Measurements from ENCODE around the gene DMAP1. TPM values are rescaled to one million over a fixed set of nuclear protein-coding genes. Genes with fewer than 3 reads are reported as not detected.

DMAP1 gene
- total RNA-seq, 3 donors from 2014 or later = 40.8 to 52.0 (median 44.0) TPM

DNA sequence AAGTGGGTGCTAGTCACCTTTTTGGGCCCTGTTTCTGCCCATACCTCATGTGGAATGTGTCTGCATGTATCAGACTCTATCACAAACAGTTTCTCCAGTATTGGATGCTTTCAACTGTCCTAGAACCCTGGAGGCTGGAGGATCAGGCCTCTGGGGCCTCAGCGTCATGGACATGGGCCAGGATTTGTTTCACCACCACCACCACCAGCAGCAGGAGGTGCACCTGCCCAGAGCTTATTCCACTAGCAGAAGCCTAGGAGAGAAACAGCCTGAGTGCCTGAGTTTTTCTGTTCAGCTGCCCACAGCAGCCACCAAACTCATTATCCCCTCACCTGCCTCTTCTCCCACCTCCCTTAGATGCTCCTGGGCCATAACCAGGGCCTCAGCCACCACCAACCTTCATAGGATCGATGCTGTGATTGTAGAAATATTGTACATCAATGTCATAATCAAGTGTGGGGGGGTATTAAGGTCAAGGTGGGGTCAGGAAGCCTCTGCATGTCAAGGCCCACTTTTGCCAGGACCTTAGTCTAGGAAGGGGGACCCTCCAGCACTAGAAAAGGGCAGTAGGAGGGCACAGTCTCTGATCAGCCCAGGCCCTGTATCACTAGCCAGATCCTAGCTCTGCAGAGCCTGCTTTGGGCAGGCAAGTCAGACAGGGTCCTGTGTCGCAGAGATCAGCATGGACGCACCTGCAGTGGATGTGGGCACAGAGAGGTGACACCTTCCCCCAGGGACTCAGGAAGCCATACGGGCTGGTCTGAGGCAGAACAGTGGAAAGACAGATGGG, 9.3 kb downstream of the DMAP1 start:
- no peak for DNase-seq
- ATAC-seq = no peak
- Histone ChIP-seq H3K9me3 (no peaks in the 10 kb centered on the region), H3K4me3 (no peak overlapping the region), H3K36me3 (ENCODE audit: low read depth) (no peaks in the 10 kb centered on the region), H3K4me1 (ENCODE audit: low read depth) (no peaks in the 10 kb centered on the region)
- TF ChIP-seq, protein P1, sequence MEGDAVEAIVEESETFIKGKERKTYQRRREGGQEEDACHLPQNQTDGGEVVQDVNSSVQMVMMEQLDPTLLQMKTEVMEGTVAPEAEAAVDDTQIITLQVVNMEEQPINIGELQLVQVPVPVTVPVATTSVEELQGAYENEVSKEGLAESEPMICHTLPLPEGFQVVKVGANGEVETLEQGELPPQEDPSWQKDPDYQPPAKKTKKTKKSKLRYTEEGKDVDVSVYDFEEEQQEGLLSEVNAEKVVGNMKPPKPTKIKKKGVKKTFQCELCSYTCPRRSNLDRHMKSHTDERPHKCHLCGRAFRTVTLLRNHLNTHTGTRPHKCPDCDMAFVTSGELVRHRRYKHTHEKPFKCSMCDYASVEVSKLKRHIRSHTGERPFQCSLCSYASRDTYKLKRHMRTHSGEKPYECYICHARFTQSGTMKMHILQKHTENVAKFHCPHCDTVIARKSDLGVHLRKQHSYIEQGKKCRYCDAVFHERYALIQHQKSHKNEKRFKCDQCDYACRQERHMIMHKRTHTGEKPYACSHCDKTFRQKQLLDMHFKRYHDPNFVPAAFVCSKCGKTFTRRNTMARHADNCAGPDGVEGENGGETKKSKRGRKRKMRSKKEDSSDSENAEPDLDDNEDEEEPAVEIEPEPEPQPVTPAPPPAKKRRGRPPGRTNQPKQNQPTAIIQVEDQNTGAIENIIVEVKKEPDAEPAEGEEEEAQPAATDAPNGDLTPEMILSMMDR (IDR thresholded peaks at IDR 0.05) = no peak
- intact Hi-C loops (cut with DNase I, micrococcal nuclease) = no loop called here

DNA sequence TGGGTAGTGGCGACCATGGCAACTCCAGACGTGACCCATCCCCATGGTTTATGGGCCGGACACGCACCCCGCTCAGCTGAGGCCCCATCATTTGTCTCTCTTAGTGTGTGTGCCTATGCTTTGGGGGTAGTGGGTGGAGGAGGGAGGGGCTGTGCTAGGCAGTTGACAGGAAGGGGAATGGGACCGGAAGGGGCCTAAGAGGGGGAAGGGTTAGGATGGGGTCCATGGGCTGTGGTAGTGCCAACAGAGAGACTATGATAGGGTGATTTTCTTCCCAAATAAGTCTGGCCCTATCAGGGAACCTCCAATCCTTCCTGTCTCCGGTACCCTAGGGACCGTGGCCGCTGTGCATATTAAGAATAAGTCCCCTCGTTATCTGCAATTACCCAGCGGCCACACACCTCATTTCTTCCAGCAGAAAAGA, 9.9 kb downstream of the DMAP1 start:
- TF ChIP-seq, protein P1 (IDR thresholded peaks at IDR 0.05) = no peak
- ATAC-seq = no peak
- Histone ChIP-seq H3K4me1 (ENCODE audit: low read depth) (no peaks in the 10 kb centered on the region), H3K4me3 (no peak overlapping the region), H3K9me3 (no peaks in the 10 kb centered on the region), H3K36me3 (ENCODE audit: low read depth) (no peaks in the 10 kb centered on the region)
- no peak for DNase-seq
- intact Hi-C loops (cut with DNase I, micrococcal nuclease) = no loop called here

DNA sequence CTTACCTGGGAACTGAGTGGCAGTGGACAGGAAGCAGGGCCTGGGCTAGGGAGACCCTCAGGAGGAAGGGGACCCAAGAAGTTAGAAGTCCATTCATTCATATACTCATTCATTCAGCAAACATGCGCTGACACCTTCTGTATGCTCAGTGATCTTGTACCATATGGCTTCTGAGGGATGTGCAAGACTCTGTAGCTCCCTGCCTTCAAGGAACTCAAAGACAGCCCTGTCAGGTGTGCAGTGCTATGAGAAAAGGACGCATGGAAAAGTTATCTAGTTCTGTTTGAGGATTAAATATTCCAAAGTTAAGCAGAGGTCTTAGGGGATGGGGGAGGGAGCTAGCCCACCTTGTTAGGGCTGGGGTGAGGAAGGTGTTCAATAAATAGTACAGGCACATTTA, 12.5 kb downstream of the DMAP1 start:
- intact Hi-C loops (cut with DNase I, micrococcal nuclease) = no loop called here
- no peak overlapping the region for H3K4me3 ChIP-seq
- H3K4me1 ChIP-seq (ENCODE audit: low read depth) = no peaks in the 10 kb centered on the region
- TF ChIP-seq, protein P1 (IDR thresholded peaks at IDR 0.05) = no peak
- DNase-seq = no peak
- no peaks in the 10 kb centered on the region for H3K36me3 ChIP-seq (ENCODE audit: low read depth)
- H3K9me3 ChIP-seq = no peaks in the 10 kb centered on the region
- no peak for ATAC-seq

DNA sequence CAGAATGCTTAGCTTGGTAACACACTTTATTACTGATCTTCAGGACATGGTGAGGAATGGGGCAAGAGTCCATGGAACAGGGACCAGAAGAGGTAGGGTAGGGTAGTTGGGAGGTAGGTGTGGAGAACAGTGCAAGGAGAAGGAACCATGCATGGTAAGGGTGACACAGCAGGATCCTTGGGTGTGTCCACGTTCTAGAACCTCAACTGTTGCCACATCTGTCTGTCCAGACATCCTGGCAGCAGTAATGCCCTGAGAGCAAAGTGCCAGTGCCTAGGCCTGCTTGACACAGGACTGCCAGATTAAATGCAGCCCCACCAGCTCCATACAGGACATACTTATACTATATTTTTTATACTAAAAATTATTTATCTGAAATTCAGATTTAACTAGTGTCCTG, 13.9 kb downstream of the DMAP1 start:
- ATAC-seq (peak; percentile 84), DNase-seq (no peak)
- intact Hi-C loops (cut with DNase I, micrococcal nuclease) = no loop called here
- Histone ChIP-seq H3K36me3 (ENCODE audit: low read depth) (no peaks in the 10 kb centered on the region), H3K9me3 (no peaks in the 10 kb centered on the region), H3K4me3 (no peak overlapping the region), H3K4me1 (ENCODE audit: low read depth) (no peaks in the 10 kb centered on the region)
- TF ChIP-seq, protein P1 (IDR thresholded peaks at IDR 0.05) = no peak

DNA sequence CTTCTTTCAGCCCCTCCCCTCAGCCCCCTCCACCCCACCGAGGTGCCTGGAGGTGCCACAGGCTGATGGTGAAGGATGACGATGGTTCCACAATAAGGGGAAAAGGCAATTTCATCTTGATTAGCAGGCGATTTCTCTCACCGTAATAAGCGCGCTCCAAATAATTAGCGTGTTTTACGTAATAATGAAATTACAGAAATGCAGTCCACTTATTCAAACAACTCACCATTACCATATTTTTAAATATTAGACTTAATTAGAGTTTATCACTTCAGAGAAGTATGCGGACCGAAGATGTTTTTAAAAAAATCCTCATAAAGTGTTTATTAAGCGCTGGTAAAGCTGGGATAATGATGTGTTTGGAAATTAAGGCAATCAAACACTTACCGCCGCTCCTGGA, 14.9 kb downstream of the DMAP1 start:
- DNase-seq = no peak
- no peak for ATAC-seq
- Histone ChIP-seq H3K4me3 (no peak overlapping the region), H3K36me3 (ENCODE audit: low read depth) (no peaks in the 10 kb centered on the region), H3K4me1 (ENCODE audit: low read depth) (no peaks in the 10 kb centered on the region), H3K9me3 (no peaks in the 10 kb centered on the region)
- TF ChIP-seq, protein P1 (IDR thresholded peaks at IDR 0.05) = no peak
- intact Hi-C loops (cut with DNase I, micrococcal nuclease) = no loop called here

Measured in mucosa of descending colon (tissue), 3 donors.